DMS 273 (cell line): ENCODE data around the gene LBR.

Source experiments
- DNase-seq: peaks from one replicate; lab custom pipeline; 2025; ENCODE audit not compliant: unreplicated experiment; lab: John Stamatoyannopoulos, UW

Gene LBR

GRCh38 chr1:225464851-225465792 is 37.3 kb upstream of the LBR start:
- peak; percentile 60 for DNase-seq

DNA sequence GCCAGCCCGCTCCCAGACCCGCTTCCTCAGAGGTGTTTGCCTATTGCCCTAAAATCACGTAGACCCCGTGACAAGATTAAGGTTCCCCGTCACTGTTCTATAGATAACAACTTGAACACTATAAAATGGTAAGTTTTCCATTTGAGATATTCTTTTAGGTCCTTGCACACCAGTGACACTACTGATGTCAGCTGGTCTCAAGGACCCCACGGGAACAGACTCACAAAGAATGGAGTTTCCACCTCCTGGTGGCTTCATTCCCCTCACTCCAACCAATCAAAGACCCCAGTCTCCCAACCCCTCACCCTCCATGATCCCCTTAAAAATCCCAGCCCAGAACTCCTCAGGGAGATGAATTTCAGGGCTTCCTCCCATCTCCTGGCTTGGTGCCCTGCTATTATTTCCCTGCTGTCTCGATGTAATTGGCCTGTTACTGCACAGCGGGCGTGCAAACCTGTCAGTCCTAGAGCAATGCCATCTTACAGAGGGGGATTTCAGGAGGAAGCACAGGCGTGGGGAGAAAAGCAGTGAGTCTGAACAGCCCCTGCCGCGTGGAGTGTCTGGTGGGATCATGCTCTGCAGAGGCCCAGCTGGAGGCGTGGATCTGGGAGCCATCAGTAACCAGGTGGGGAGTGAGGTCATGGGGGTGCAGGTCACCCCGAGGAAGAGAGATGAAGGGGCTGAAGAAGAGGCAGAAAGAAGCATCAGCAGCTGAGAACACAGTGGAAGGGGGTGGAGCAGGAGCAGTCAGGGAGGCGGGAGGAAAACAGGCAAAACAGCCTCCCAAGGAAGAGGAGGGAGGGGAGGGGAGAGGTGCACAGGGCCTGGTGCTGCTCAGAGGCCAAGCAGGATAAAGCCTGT is 35.1 kb upstream of the LBR start:
- peak; percentile 91 for DNase-seq

GRCh38 chr1:225462429-225462713 is 34.5 kb upstream of the LBR start:
- DNase-seq = peak; percentile 88

GRCh38 chr1:225461533-225462428 is 33.9 kb upstream of the LBR start:
- peak; percentile 91 for DNase-seq

GRCh38 chr1:225460737-225461532 is 33.1 kb upstream of the LBR start:
- no peak for DNase-seq

GRCh38 chr1:225460021-225460736 is 32.3 kb upstream of the LBR start:
- peak; percentile 39 for DNase-seq

DNA sequence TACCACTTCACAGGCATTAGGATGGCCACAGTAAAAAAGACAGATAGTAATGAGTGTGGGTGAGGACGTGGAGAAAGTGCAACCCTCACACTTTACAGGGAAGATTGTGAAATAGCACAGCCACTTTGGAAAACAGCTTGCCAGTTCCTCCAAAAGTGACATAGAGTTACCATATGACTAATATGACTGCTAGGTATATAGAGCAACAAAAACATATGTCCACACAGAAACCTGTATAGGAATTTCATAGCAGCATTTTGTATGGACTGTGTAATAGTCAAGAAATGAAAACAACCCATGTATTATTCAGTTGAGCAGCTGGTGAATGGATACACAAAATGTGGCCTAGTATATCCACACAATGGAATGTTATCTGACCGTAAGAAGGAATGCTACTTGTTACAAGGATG is 30.4 kb upstream of the LBR start:
- no peak for DNase-seq

DNA sequence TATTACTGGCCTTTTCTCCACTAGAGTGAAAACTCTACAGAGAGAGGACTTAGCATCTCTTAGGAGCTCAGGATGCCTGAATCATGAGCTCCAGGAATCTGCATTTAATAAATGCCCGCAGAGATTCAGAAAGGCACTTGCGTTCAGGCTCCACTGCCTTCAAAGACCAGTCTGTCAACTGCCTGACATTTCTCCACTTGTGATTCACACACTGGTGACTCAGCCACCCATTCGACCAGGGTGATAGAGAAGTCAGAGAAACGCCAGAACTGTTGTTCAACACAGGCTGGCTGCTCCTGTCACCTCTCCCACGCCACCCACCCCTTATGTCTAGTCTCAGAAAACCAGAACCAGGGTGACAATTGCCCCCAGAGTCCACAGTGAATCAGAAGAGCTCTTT is 26.9 kb upstream of the LBR start:
- DNase-seq = no peak

DNA sequence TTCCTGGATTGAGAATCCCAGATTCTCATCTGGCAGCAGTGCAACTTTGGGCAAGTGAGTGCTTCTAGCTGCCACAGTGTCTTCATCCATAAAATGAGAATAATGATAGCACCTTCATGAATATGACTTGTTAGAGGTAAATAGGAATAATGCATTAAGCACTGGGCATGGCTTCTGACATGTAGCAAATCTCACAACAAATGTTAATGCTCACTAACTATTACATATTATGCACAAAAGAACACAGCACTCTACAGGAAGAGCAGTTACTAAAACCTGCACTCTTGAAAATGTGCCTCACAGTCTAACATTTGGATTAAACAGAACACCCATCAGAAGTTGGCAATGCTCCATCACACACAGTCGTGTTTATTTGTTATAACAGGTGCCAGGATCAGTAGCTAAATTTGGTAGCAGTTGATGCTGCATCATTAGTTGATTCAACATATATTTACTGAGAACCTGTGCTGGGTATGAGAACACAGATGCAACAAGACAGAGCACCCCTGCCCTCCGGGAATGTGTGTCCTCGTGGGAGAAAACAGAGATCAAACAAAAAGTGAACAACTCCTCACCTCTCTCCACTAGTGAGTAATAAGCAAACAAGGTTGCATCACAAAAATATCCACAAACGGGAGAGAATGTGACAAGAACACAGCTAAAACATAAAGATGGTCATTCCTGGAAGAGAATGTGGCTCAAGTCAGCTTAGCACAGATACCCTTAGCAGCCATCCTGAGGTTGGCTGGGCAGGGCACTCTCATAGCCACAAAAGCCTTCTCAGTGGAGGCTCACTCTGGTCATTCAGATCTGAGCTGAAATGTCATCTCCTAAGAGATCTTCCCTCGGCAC is 26.2 kb upstream of the LBR start:
- DNase-seq = peak; percentile 43

GRCh38 chr1:225451840-225452515 is 24.1 kb upstream of the LBR start:
- DNase-seq = no peak

DNA sequence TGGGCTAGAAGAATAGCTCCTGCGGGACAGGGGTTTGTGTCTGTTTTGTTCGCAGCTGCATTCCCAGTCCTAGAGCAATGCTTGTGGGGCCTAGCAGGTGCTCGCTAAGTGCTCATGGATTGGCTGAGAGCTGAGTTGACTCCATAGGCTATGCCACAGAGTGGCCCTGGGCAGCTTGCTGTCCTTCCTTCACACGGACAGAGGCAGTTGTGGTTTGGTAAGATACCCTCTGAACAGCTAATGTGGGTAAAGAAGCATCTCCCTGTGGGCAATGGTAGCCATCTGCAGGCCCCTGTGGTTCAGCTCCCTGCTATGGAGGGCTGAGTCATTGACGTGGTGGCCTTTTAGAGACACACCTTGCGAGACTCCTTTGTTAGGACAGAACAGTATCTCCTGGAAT is 23.5 kb upstream of the LBR start:
- DNase-seq = no peak

DNA sequence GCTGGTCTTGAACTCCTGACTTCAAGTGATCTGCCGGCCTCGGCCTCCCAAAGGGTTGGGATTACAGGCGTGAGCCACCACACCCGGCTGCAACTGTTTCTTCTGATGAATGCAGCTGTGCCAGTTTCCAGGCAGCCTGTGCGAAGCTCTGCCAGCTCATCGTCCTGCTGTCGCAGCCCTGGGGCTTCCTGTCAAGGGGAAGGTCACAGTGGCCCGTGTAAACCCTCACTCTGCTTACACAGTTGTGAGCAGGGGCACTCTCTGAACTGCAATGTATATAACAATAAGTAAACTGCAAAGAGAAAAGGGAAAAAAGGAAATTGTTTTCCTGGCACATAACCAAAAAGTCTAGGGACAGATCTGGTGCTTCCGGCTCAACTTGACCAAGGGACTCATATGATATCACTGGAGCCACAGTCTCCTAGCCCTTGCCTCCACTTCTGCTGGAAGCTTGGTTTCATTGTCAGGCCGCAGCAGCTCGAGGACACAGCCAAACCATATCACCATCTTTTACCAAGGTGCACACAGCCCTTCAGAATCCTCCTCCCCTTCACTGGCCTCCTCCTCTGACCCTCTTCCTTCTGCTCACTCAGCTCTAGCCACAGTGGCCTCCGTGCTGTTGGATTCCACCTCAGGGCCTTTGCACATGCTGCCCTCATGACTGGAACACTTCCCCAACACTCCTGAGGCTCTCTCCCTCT is 22.8 kb upstream of the LBR start:
- DNase-seq = no peak

GRCh38 chr1:225449774-225450173 is 21.9 kb upstream of the LBR start:
- no peak for DNase-seq

DNA sequence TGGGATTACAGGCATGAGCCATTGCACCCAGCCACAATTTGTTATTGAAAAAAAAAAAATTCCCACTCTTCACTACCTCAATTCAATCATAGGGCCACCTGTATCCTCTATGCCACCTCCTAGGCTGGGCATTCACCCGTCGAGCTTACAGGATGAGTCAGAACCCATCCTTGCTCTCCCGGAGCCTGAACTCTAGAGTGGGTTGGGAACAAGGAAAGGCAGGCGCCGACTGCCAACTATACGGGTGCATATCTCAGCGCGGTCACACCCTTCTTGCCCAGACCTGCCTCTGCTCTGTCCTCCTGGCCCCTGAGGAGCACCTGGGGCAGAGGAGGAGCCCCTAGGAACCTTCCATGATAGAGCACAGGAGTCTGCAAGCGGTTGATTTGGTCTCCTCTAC is 21.4 kb upstream of the LBR start:
- DNase-seq = no peak

GRCh38 chr1:225448146-225448805 is 20.4 kb upstream of the LBR start:
- DNase-seq = no peak

GRCh38 chr1:225447650-225448089 is 19.8 kb upstream of the LBR start:
- no peak for DNase-seq

DNA sequence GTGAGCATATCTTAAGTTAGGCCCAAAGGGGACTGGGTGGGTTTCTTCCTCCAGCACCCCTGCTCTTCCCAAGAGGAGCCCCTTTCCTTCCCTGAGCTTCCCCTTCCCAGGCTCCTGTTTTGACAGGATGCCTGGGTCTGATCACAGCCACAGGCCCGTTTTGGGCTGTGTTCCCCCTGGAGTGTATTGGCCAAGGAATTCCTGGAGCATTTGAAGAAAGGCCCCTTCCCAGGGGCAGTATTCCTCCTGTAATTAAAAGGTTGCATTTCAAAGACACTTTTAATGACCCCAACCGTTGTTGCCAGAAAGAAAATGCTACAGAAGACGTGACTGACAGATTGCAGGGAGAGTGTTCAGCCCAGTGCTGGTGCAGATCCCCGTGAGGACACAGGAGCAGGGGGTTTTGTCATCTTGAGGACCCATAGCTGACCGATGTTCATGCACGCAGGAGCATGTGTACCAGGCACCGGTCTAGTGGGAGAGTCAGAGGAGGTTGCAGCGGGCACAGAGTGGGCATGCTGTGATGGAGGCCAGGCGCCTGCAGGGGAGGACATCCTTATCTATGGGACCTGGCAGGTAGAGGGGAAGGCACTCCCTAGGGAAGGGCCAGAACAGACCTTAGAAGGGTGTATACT is 19.3 kb upstream of the LBR start:
- no peak for DNase-seq
